Measurements from ENCODE around the gene PUM2. TPM values are rescaled to one million over a fixed set of nuclear protein-coding genes. Genes with fewer than 3 reads are reported as not detected.
"Not testable (repeated sequence)": the region's sequence is repeated elsewhere in the genome, so short reads cannot be mapped to it uniquely, and the experiment has no call there.

The PUM2 gene
- total RNA-seq, 1 donor from 2014 or later: 113 TPM

DNA sequence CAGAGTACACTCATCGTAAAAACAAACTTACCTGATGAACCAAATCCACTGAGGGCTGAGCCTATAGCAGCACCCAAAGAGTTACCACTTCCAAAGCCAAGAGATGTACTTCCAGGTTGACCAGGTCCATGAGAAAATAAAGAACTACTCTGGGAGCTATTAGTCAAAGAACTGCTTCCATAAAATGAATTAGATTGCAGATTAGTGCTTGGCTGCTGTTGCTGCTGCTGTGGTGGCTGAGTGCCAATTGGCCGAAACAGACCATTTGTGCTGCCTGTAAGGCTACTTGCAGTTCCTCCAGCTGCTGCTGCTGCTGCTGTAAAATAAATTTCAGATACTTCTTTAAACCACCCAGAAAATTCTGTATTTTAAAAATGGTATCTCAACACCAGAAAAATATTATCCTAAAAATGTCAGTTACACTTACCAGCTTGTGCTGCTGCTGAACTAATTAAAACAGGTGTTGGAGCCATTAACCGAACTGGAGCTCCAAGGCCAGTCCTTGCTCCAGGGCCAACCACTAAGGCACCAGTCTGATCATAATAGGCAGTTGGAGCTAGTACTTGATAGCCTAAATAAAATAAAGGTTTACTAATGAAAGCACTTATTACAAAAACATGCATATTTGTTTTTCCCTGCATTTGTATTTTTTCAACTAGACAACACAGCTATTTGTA lies 67.6 kb downstream of the PUM2 start:
- no peaks in the 10 kb centered on the region for H3K4me1 Mint-ChIP-seq (ENCODE audit: low read depth, unreplicated experiment)
- H3K36me3 Mint-ChIP-seq (ENCODE audit: unreplicated experiment): no peaks in the 10 kb centered on the region
- no peak overlapping the region for H3K4me3 Mint-ChIP-seq (ENCODE audit: unreplicated experiment)
- no peak for DNase-seq
- H3K27ac Mint-ChIP-seq (ENCODE audit: unreplicated experiment): no peak overlapping the region
- H3K9me3 Mint-ChIP-seq (ENCODE audit: unreplicated experiment): no peaks in the 10 kb centered on the region
- TF ChIP-seq, protein P1, sequence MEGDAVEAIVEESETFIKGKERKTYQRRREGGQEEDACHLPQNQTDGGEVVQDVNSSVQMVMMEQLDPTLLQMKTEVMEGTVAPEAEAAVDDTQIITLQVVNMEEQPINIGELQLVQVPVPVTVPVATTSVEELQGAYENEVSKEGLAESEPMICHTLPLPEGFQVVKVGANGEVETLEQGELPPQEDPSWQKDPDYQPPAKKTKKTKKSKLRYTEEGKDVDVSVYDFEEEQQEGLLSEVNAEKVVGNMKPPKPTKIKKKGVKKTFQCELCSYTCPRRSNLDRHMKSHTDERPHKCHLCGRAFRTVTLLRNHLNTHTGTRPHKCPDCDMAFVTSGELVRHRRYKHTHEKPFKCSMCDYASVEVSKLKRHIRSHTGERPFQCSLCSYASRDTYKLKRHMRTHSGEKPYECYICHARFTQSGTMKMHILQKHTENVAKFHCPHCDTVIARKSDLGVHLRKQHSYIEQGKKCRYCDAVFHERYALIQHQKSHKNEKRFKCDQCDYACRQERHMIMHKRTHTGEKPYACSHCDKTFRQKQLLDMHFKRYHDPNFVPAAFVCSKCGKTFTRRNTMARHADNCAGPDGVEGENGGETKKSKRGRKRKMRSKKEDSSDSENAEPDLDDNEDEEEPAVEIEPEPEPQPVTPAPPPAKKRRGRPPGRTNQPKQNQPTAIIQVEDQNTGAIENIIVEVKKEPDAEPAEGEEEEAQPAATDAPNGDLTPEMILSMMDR (IDR thresholded peaks at IDR 0.05; ENCODE audit: partially characterized antibody, unreplicated experiment): no peak
- H3K27me3 Mint-ChIP-seq (ENCODE audit: unreplicated experiment): no peaks in the 10 kb centered on the region

DNA sequence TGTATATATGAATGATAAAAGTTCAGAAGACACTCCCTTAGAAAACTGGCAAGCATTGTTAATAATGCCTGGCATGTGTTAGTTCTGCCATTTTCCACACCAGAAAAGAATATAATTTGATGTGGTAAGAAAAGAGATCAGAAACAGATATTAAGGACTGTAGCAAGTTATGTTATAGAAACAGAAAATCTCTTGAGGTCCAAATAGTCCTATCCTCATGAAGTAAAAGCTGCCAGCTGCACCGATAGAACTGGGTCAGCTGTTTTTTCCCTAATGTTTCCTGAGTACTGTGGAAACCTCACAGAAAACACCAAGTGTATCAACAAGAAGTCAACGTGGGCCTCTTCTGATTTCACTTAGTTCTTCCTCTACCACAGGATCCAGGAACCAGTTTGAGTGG lies 68.8 kb downstream of the PUM2 start:
- DNase-seq: no peak
- Mint-ChIP-seq H3K9me3 (ENCODE audit: unreplicated experiment) (no peaks in the 10 kb centered on the region), H3K27ac (ENCODE audit: unreplicated experiment) (no peak overlapping the region), H3K27me3 (ENCODE audit: unreplicated experiment) (no peaks in the 10 kb centered on the region), H3K4me1 (ENCODE audit: low read depth, unreplicated experiment) (no peaks in the 10 kb centered on the region), H3K36me3 (ENCODE audit: unreplicated experiment) (no peaks in the 10 kb centered on the region), H3K4me3 (ENCODE audit: unreplicated experiment) (no peak overlapping the region)
- TF ChIP-seq, protein P1 (IDR thresholded peaks at IDR 0.05; ENCODE audit: partially characterized antibody, unreplicated experiment): no peak

DNA sequence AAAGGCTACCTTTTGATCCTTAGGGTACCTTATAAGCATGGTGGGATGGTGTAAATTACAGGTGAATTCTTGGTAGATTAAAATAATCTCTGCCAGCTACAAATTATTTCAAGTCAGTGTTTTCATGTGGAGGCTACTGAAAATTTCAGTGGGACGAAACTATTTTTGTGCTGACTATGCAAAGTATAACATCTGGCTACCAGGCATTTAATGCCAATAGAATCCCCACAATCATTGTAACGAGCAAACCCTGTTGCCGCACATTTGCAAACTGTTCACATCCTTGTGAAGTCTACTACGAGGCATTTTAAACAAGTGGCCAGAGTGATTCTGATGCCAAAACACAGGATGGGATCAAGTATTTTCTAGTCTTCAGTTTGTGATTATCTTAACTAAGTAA lies 77.6 kb downstream of the PUM2 start:
- TF ChIP-seq, protein P1 (IDR thresholded peaks at IDR 0.05; ENCODE audit: partially characterized antibody, unreplicated experiment): no peak
- Mint-ChIP-seq H3K4me1 (ENCODE audit: low read depth, unreplicated experiment) (no peaks in the 10 kb centered on the region), H3K27ac (ENCODE audit: unreplicated experiment) (no peak overlapping the region), H3K4me3 (ENCODE audit: unreplicated experiment) (no peak overlapping the region), H3K27me3 (ENCODE audit: unreplicated experiment) (no peaks in the 10 kb centered on the region), H3K36me3 (ENCODE audit: unreplicated experiment) (no peaks in the 10 kb centered on the region), H3K9me3 (ENCODE audit: unreplicated experiment) (no peaks in the 10 kb centered on the region)
- no peak for DNase-seq

DNA sequence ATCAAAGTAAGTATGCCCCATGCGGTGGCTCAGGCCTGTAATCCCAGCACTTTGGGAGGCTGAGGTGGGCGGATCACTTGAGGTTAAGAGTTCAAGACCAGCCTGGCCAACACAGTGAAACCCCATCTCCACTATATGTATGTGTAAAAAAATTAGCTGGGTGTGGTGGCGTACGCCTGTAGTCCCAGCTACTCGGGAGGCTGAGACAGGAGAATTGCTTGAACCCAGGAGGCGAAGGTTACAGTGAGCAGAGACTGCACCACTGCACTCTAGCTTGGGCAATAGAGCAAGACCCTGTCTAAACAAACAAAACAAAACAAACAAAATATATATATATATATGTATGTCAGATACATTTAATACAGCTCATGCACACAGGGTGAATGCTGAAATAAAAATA lies 82.3 kb downstream of the PUM2 start:
- H3K27ac Mint-ChIP-seq (ENCODE audit: unreplicated experiment); DNase-seq; H3K36me3 Mint-ChIP-seq (ENCODE audit: unreplicated experiment); H3K4me3 Mint-ChIP-seq (ENCODE audit: unreplicated experiment); H3K4me1 Mint-ChIP-seq (ENCODE audit: low read depth, unreplicated experiment); H3K27me3 Mint-ChIP-seq (ENCODE audit: unreplicated experiment); H3K9me3 Mint-ChIP-seq (ENCODE audit: unreplicated experiment): not testable (repeated sequence)

DNA sequence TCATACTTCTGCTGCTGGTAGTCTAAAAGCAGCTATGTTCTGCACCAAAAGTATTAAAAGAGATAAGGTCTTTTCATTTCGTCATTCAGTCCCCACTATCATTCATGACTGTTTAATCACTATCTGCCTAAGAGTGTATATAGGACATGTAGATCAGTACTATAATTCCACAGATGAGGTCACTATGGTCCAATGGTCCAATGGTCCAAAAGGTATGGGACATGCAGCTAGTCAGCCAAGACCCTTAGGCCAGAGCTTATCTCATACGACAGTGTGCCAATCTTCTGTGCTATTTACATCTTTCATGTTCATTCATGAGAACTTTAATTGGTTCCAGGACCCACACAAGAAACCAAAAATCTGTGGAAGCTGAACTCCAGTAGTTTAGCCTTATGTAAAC lies 83.1 kb downstream of the PUM2 start:
- no peak for DNase-seq
- Mint-ChIP-seq H3K9me3 (ENCODE audit: unreplicated experiment) (no peaks in the 10 kb centered on the region), H3K27ac (ENCODE audit: unreplicated experiment) (no peak overlapping the region), H3K36me3 (ENCODE audit: unreplicated experiment) (no peaks in the 10 kb centered on the region), H3K4me3 (ENCODE audit: unreplicated experiment) (no peak overlapping the region), H3K27me3 (ENCODE audit: unreplicated experiment) (peaks cover 1% of the 10 kb centered on the region), H3K4me1 (ENCODE audit: low read depth, unreplicated experiment) (no peaks in the 10 kb centered on the region)
- TF ChIP-seq, protein P1 (IDR thresholded peaks at IDR 0.05; ENCODE audit: partially characterized antibody, unreplicated experiment): no peak

Data from glutamatergic neuron (in vitro differentiated cells).